GM23338 (cell line): ENCODE results near the gene SH3BP5. TPM values are rescaled to one million over a fixed set of nuclear protein-coding genes. Genes with fewer than 3 reads are reported as not detected.

ENCODE experiments used
- ATAC-seq: fragments of 200-7000 bp; cut with Tn5 transposase; 3 replicates; pipeline ENCODE4 v1.9.1; 2020
- DNase-seq: peaks from one replicate; pipeline ENCODE4 v3.0.0-alpha.2; 2015; ENCODE audit warnings: low spot score
- H2AFZ ChIP-seq: fragments of 200-600 bp; sonication (generic); 2 replicates; pipeline ENCODE4 v1.8.0; 2016; ENCODE audit warnings: antibody characterized with exemption, mild to moderate bottlenecking, moderate library complexity
- H3F3A ChIP-seq: fragments of 200-600 bp; sonication (generic); replicated peaks from 2 replicates; pipeline ENCODE4 v1.8.0; 2017; ENCODE audit warnings: antibody characterized with exemption, mixed run types, low read depth
- H3K27ac ChIP-seq: fragments of 200-600 bp; sonication (generic); 2 replicates; pipeline ENCODE4 v1.6.1; 2016; ENCODE audit warnings: low read depth
- H3K27me3 ChIP-seq: fragments of 200-600 bp; sonication (generic); 2 replicates; pipeline ENCODE4 v1.8.0; 2016; ENCODE audit warnings: mild to moderate bottlenecking, mixed run types, moderate library complexity; ENCODE audit not compliant: insufficient read depth
- H3K36me3 ChIP-seq: fragments of 200-600 bp; sonication (generic); 2 replicates; pipeline ENCODE4 v1.8.0; 2016; ENCODE audit warnings: mild to moderate bottlenecking; ENCODE audit not compliant: insufficient read depth
- H3K4me1 ChIP-seq: fragments of 200-600 bp; sonication (generic); 2 replicates; pipeline ENCODE4 v1.8.0; 2016; ENCODE audit warnings: mild to moderate bottlenecking, moderate library complexity; ENCODE audit not compliant: insufficient read depth
- H3K4me2 ChIP-seq: fragments of 200-600 bp; sonication (generic); 2 replicates; pipeline ENCODE4 v1.7.1; 2017; ENCODE audit warnings: mixed run types
- H3K4me3 ChIP-seq: fragments of 200-600 bp; sonication (generic); 2 replicates; pipeline ENCODE4 v1.6.1; 2016; ENCODE audit warnings: mixed run types
- H3K79me2 ChIP-seq: fragments of 200-600 bp; sonication (generic); replicated peaks from 2 replicates; pipeline ENCODE4 v1.8.0; 2017; ENCODE audit warnings: mild to moderate bottlenecking; ENCODE audit not compliant: insufficient read depth
- H3K9me2 ChIP-seq: fragments of 200-600 bp; sonication (generic); 2 replicates; pipeline ENCODE4 v1.8.0; 2017; ENCODE audit not compliant: insufficient read depth
- H4K20me1 ChIP-seq: fragments of 200-600 bp; sonication (generic); replicated peaks from 2 replicates; pipeline ENCODE4 v1.8.0; 2017; ENCODE audit warnings: mild to moderate bottlenecking; ENCODE audit not compliant: insufficient read depth
- H3K27ac Mint-ChIP-seq: 2 replicates; pipeline ENCODE4 v1.8.0; 2020; ENCODE audit warnings: inconsistent platforms, mild to moderate bottlenecking, moderate library complexity, mixed read lengths
- H3K27me3 Mint-ChIP-seq: 3 replicates; pipeline ENCODE4 v1.8.0; 2022; ENCODE audit warnings: low read depth, mild to moderate bottlenecking, moderate library complexity, mixed read lengths, inconsistent platforms; ENCODE audit not compliant: insufficient read depth, poor library complexity
- H3K36me3 Mint-ChIP-seq: 3 replicates; pipeline ENCODE4 v1.8.0; 2021; ENCODE audit warnings: low read depth, mild to moderate bottlenecking, inconsistent platforms, moderate library complexity, mixed read lengths
- H3K4me1 Mint-ChIP-seq: 3 replicates; pipeline ENCODE4 v1.8.0; 2020; ENCODE audit warnings: mild to moderate bottlenecking, inconsistent platforms, mixed read lengths
- H3K4me3 Mint-ChIP-seq: 3 replicates; pipeline ENCODE4 v1.8.0; 2021; ENCODE audit warnings: moderate library complexity, mild to moderate bottlenecking, inconsistent platforms, mixed read lengths
- H3K9me3 Mint-ChIP-seq: 3 replicates; pipeline ENCODE4 v1.8.0; 2020; ENCODE audit warnings: moderate library complexity, mild to moderate bottlenecking, inconsistent platforms, mixed read lengths
- CREB1 ChIP-seq: fragments of 250-450 bp; sonication (Bioruptor Pico); IDR thresholded peaks from 2 replicates; pipeline ENCODE4 v1.5.0; 2020; ENCODE audit warnings: low read depth, mild to moderate bottlenecking, moderate library complexity
- CTCF ChIP-seq, 2 experiments: fragments of 200-600 bp in 1 of 2; sonication (generic) in 1 of 2; conservative IDR thresholded peaks; 2 replicates each; pipeline versions ENCODE4 v1.5.1 to v1.6.1; 2016 to 2017; ENCODE audit warnings: antibody characterized with exemption in 2 of 2, low read depth in 2 of 2, mild to moderate bottlenecking in 2 of 2, moderate library complexity in 1 of 2
- ETS1 ChIP-seq: IDR thresholded peaks from 2 replicates; pipeline ENCODE4 v1.6.1; 2016; ENCODE audit warnings: antibody characterized with exemption
- EZH2phosphoT487 ChIP-seq: fragments of 200-600 bp; sonication (generic); IDR thresholded peaks from one replicate; pipeline ENCODE4 v1.8.1; 2018; ENCODE audit warnings: antibody characterized with exemption; ENCODE audit not compliant: unreplicated experiment
- NANOG ChIP-seq: IDR thresholded peaks from 2 replicates; pipeline ENCODE4 v1.6.1; 2016; ENCODE audit warnings: antibody characterized with exemption, borderline replicate concordance
- POLR2AphosphoS5 ChIP-seq: IDR thresholded peaks from 2 replicates; pipeline ENCODE4 v1.6.1; 2016; ENCODE audit warnings: antibody characterized with exemption, low read depth
- REST ChIP-seq: IDR thresholded peaks from one replicate; pipeline ENCODE4 v1.6.1; 2018; ENCODE audit warnings: antibody characterized with exemption; ENCODE audit not compliant: unreplicated experiment
- STAT1 ChIP-seq: IDR thresholded peaks from one replicate; pipeline ENCODE4 v1.6.1; 2016; ENCODE audit warnings: antibody characterized with exemption; ENCODE audit not compliant: unreplicated experiment
- ZNF114 ChIP-seq: fragments of 250-450 bp; sonication (Bioruptor Pico); IDR thresholded peaks from 2 replicates; pipeline ENCODE4 v1.5.0; 2020; ENCODE audit warnings: mild to moderate bottlenecking, moderate library complexity
- ZNF331 ChIP-seq: fragments of 250-450 bp; sonication (Bioruptor Pico); IDR thresholded peaks from 2 replicates; pipeline ENCODE4 v1.5.0; 2020; ENCODE audit warnings: low read depth, mild to moderate bottlenecking, moderate library complexity
- polyA plus RNA-seq: library from polyadenylated mRNA; unstranded; fragments of >200 nt; fragmentation: Nextera tagmentation; extraction: Ambion mirVana; gene quantifications from 2 replicates; pipeline ENCODE4 v1.2.1, GENCODE V29; 2016
- total RNA-seq: library from RNA; depleted of rRNA; stranded (reverse); fragments of >200 nt; shearing (Covaris generic); gene quantifications from 2 replicates; pipeline ENCODE4 v1.2.3, GENCODE V29; 2014

Gene SH3BP5
- total and polyA plus RNA-seq, 2 experiments from 2014 or later: 5.8 to 9.1 TPM

- H4K20me1 ChIP-seq: 0 out of 2 replicates have a peak, but pooled peaks cover 2% of the 10 kb centered on the region
- H2AFZ ChIP-seq: no peak overlapping the region
- no peak overlapping the region for H3K27ac ChIP-seq
- H3K79me2 ChIP-seq: no peaks in the 10 kb centered on the region
- no peaks in the 10 kb centered on the region for H3K27me3 ChIP-seq
- no peak for DNase-seq
- no peak overlapping the region for H3K4me2 ChIP-seq
- Mint-ChIP-seq H3K4me3 (no peak overlapping the region), H3K27me3 (peaks cover 1% of the 10 kb centered on the region), H3K4me1 (peaks cover 7% of the 10 kb centered on the region; the same call in 2 of the 3 replicates), H3K36me3 (peaks cover 3% of the 10 kb centered on the region; the same call in 1 of the 3 replicates), H3K27ac (no peak overlapping the region), H3K9me3 (no peaks in the 10 kb centered on the region)
- no peak overlapping the region for H3K4me3 ChIP-seq
- TF ChIP-seq ZNF331 (no peak), EZH2phosphoT487 (no peak), POLR2AphosphoS5 (no peak)
- no peaks in the 10 kb centered on the region for H3K4me1 ChIP-seq
- no peaks in the 10 kb centered on the region for H3F3A ChIP-seq
- ATAC-seq: no peak
- no peaks in the 10 kb centered on the region for H3K36me3 ChIP-seq
- 0 out of 2 replicates have a peak, but pooled peaks cover 3% of the 10 kb centered on the region for H3K9me2 ChIP-seq
Measured at GRCh38 chr3:15303216-15303615, 29.2 kb downstream of the SH3BP5 start.

GRCh38 chr3:15301761-15302160, 30.6 kb downstream of the SH3BP5 start:
- Histone ChIP-seq H3F3A (no peaks in the 10 kb centered on the region), H4K20me1 (peaks cover 2% of the 10 kb centered on the region; the same call in 1 of the 2 replicates), H3K4me2 (no peak overlapping the region), H2AFZ (no peak overlapping the region), H3K36me3 (no peaks in the 10 kb centered on the region), H3K27ac (no peak overlapping the region), H3K27me3 (no peaks in the 10 kb centered on the region), H3K4me1 (no peaks in the 10 kb centered on the region), H3K9me2 (0 out of 2 replicates have a peak, but pooled peaks cover 3% of the 10 kb centered on the region), H3K4me3 (no peak overlapping the region), H3K79me2 (no peaks in the 10 kb centered on the region)
- H3K36me3 Mint-ChIP-seq: peaks cover 3% of the 10 kb centered on the region; the same call in 1 of the 3 replicates
- peaks cover 7% of the 10 kb centered on the region; the same call in 2 of the 3 replicates for H3K4me1 Mint-ChIP-seq
- no peak overlapping the region for H3K27ac Mint-ChIP-seq
- ATAC-seq: no peak
- no peaks in the 10 kb centered on the region for H3K9me3 Mint-ChIP-seq
- peaks cover 1% of the 10 kb centered on the region for H3K27me3 Mint-ChIP-seq
- no peak for DNase-seq
- H3K4me3 Mint-ChIP-seq: no peak overlapping the region
- no peak for TF ChIP-seq CTCF (conservative IDR thresholded peaks at IDR 0.05; ENCODE audit: low read depth in 2 of 2)
- TF ChIP-seq CREB1 (CRISPR knock-in tag): no peak
- TF ChIP-seq ETS1: no peak
- no peak for TF ChIP-seq NANOG
- no peak for TF ChIP-seq ZNF331
- TF ChIP-seq STAT1: no peak
- no peak for TF ChIP-seq POLR2AphosphoS5
- TF ChIP-seq REST: no peak
- no peak for TF ChIP-seq ZNF114 (CRISPR knock-in tag)
